Upper lobe of left lung (tissue), 4 donors: Measurements from ENCODE around the gene SERPINA9.

Experiments
- POLR2A ChIP-seq, 4 donors: fragments of 450-650 bp; IDR thresholded peaks; one replicate each; pipeline ENCODE4 v1.5.1; 2016 to 2017; ENCODE audit warnings: antibody characterized with exemption in 4 of 4, mild to moderate bottlenecking in 2 of 4
- TF ChIP-seq, protein P1 (sequence below), 6 experiments: fragments of 450-650 bp in 4 of 6; fragments of 200-600 bp in 2 of 6; sonication (generic) in 2 of 6; IDR thresholded peaks; one replicate each; pipeline ENCODE4 v1.5.1; 2016 to 2019; ENCODE audit warnings: antibody characterized with exemption in 6 of 6

DNA sequence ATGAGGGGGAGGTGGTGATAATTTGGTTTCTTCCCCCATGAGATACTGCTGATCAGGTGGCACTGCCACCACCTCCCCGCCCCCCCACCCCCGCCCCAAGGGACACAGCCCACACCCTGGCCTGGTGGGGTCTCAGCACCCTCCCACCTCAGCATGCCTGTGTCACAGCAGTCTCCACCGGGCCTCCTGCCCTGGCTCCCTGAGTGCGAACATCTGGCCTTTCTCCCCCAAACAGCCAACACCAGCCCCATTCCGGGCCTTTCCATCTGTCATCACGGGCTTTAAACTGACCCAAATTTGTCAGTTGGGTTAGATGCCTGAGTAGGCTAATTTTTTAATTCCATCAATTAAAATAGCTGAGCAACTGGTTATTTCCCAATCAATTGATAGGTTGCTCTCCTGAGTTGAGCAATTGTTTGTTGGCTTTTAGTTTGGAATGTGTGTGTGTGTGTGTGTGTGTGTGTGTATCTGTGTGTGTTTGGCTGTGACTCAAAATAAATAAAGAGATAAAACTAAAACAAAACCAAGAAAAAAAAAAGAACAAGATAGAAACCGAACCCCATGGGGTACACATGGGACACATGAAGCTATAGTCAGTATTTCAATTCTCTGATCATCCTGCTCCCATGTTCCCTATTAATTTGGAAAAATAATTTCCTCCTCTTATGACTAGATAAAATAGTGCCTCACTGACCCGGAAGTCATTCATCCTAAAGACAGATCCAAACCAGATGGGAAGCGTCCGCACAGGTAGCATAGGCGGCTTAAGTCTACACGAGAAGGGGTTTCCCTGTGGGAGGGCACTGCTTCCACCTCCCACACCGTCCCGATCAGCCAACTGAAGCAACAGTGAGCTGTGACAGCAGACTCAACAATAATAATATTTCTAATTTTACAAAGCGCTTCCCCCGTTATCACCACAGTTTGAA is 25.9 kb upstream of the SERPINA9 start:
- TF ChIP-seq, protein P1, sequence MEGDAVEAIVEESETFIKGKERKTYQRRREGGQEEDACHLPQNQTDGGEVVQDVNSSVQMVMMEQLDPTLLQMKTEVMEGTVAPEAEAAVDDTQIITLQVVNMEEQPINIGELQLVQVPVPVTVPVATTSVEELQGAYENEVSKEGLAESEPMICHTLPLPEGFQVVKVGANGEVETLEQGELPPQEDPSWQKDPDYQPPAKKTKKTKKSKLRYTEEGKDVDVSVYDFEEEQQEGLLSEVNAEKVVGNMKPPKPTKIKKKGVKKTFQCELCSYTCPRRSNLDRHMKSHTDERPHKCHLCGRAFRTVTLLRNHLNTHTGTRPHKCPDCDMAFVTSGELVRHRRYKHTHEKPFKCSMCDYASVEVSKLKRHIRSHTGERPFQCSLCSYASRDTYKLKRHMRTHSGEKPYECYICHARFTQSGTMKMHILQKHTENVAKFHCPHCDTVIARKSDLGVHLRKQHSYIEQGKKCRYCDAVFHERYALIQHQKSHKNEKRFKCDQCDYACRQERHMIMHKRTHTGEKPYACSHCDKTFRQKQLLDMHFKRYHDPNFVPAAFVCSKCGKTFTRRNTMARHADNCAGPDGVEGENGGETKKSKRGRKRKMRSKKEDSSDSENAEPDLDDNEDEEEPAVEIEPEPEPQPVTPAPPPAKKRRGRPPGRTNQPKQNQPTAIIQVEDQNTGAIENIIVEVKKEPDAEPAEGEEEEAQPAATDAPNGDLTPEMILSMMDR (IDR thresholded peaks at IDR 0.05) = no peak
- TF ChIP-seq POLR2A (IDR thresholded peaks at IDR 0.05) = no peak
